Activated CD8-positive, alpha-beta memory T cell treated with anti-CD3 and anti-CD28 coated beads, Interleukin-2, amount 50 U/mL, for 4 hours (primary cell): ENCODE results near the gene IGSF9B.
"Not testable (repeated sequence)": the region's sequence is repeated elsewhere in the genome, so short reads cannot be mapped to it uniquely, and the experiment has no call there.

Source experiments
- DNase-seq: peaks from one replicate; pipeline ENCODE4 v3.0.0-alpha.2; 2020

IGSF9B gene, protein sequence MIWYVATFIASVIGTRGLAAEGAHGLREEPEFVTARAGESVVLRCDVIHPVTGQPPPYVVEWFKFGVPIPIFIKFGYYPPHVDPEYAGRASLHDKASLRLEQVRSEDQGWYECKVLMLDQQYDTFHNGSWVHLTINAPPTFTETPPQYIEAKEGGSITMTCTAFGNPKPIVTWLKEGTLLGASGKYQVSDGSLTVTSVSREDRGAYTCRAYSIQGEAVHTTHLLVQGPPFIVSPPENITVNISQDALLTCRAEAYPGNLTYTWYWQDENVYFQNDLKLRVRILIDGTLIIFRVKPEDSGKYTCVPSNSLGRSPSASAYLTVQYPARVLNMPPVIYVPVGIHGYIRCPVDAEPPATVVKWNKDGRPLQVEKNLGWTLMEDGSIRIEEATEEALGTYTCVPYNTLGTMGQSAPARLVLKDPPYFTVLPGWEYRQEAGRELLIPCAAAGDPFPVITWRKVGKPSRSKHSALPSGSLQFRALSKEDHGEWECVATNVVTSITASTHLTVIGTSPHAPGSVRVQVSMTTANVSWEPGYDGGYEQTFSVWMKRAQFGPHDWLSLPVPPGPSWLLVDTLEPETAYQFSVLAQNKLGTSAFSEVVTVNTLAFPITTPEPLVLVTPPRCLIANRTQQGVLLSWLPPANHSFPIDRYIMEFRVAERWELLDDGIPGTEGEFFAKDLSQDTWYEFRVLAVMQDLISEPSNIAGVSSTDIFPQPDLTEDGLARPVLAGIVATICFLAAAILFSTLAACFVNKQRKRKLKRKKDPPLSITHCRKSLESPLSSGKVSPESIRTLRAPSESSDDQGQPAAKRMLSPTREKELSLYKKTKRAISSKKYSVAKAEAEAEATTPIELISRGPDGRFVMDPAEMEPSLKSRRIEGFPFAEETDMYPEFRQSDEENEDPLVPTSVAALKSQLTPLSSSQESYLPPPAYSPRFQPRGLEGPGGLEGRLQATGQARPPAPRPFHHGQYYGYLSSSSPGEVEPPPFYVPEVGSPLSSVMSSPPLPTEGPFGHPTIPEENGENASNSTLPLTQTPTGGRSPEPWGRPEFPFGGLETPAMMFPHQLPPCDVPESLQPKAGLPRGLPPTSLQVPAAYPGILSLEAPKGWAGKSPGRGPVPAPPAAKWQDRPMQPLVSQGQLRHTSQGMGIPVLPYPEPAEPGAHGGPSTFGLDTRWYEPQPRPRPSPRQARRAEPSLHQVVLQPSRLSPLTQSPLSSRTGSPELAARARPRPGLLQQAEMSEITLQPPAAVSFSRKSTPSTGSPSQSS (N-terminal part only)

DNA sequence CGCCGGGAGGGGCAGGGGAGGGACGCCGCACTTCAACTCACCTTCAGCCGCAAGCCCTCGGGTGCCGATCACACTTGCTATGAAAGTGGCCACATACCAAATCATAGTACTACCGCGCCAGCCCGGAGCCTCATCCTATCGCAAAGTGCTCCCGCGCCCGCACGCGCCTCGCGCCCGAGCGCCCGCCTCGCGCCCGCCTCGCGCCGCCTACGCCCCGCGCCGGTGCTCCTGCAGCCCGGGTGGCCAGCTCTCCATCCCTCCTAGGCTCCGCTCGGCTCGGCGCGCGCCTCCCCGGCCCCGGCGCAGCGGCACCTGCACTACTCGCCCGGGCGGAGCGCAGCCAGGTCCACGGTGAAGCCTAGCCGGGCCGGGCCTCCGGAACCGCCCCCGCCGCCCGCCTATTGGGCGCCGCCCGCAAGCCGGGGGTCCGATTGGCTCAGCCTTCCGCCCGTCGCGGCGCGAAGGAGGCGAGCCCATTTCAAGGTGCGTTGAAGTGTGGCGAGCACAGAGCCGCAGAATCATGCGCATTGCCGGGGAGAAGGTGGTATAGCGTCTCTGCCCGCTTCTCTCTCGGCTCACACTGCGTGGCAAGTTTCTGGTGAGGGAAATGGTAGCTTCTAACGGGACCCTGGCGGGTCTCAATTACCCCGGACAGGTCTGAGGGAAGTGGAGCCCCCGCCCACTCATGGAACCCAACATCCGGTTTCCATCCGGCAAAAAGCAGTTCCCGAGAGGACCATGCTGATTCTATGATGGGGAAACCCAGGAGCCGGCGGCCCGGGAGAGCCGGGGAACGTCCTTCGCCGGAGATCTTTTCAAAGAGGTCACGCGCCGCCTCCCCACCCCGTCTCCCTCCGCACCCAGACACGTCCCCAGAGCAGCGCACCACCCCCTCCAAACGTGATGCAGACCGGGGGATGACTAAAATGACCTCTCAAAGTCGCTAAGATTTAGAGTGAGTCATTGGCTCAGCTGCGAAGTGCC, at the start of gene IGSF9B:
IGSF9B (minus strand) TSS at position 319 of the 984 bp plus-strand sequence; CDS start at position 105, 214 bp downstream.
- peak; percentile 93 for DNase-seq

DNA sequence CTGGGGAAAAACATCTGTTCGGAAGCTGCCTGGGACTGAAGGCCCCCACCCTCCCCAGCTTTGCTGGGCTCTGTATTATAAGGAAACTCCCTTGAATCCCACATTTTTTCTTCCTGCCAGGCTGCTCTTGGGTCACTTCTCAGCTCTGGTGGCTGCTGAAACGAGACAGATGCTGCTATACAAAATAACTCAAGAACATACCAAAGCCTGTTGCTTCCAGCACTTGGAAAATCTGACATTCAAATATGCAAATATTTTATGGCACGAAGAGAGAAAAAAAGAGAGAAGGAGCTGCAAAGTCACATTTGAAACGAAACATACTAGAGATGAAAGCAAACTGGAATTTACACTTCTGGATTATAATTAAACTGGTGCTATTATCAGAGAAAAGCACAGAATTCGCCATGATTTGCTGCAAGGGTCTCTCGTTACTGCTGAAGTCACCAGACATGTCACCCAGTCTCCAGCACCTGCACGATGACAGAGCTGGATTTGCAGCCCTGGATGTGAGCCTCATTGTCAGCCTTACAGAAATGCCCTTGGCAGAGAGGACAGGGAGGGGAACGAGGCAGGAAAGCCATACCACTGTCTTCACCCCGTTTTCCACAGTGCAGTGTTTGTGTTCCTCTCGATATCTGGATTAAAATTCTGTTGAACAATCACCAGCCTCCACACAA, 47.9 kb upstream of the IGSF9B start:
- DNase-seq: no peak

GRCh38 chr11:134003792-134004495, 47.2 kb upstream of the IGSF9B start:
- DNase-seq: no peak

DNA sequence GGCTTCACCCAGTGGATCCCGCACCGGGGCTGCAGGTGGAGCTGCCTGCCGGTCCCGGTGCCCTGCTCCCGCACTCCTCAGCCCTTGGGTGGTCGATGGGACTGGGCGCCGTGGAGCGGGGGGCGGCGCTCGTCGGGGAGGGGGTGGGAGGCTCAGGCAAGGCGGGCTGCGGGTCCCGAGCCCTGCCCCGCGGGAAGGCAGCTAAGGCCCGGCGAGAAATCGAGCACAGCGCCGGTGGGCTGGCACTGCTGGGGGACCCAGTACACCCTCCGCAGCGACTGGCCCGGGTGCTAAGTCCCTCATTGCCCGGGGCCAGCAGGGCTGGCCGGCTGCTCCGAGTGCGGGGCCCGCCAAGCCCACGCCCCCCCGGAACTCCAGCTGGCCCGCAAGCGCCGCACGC, 46.1 kb upstream of the IGSF9B start:
- not testable (repeated sequence) for DNase-seq

DNA sequence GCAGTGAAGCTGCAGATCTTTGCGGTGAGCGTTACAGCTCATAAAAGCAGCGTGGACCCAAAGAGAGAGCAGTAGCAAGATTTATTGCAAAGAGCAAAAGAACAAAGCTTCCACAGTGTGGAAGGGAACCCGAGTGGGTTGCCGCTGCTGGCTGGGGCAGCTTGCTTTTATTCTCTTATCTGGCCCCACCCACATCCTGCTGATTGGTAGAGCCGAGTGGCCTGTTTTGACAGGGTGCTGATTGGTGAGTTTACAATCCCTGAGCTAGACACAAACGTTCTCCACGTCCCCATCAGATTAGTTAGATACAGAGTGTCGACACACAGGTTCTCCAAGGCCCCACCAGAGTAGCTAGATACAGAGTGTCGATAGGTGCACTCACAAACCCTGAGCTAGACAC, 45.6 kb upstream of the IGSF9B start:
- DNase-seq: not testable (repeated sequence)

DNA sequence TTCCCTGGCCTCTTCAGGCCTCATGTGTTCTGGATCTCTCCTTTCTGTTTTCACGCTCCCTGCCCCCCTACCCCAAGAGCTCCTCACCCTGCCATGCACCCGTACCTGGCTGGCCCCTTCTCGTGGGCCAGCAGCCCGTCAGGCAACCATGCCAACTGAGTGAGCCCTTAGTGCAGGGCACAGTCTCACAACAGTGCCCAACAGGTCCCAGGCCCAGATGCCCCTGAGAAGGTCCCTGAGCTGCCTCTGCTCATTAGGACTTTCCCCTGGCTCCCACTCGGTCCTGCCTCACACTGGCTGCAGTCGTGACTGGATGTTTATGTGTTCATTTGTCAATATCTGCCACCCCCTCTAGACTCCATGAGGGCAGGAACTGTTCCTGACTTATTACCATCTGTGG, 44.8 kb upstream of the IGSF9B start:
- DNase-seq: no peak

- no peak for DNase-seq
These were observed 44.3 kb upstream of the IGSF9B start for GRCh38 chr11:134001088-134001487.

DNA sequence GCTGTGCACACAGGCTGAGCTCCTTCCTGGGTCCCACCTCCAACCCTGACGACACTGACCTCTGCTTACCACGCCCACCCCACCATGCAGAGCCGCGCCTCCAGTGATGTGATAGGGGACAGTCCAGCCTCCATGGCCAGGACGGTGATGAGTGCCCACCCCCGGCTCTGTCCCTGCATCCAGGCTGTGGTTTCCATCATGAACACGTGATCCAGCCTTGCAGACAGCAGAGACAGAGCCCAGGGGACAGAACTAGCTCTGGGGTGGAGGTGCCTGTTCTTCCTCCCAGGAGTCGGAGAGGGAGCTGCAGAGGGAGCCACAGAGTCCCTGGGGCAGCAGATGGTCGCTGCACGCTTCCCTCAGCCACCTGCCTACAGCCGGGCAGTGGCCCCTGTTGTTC, 42.6 kb upstream of the IGSF9B start:
- DNase-seq: no peak

- no peak for DNase-seq
These were observed 40.8 kb upstream of the IGSF9B start for GRCh38 chr11:133997554-133997953.

DNA sequence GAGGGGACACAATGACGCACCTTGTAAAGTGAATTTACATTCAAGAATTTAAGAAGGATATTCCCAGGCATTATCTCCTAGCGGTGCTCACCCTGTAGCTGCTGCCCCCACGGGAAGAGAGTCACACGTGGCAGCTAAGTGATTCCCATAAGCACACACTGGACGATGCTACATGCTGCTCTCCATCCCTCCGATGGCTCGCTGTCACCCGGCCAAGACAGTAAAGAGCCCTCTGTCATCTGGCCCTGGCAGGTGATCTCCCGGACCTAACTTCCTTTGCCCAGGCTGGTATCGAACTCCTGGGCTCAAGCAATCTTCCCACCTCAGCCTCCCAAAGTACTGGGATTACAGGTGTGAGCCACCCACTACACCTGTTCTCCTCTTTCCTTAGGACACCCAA, 39.9 kb upstream of the IGSF9B start:
- DNase-seq: no peak

DNA sequence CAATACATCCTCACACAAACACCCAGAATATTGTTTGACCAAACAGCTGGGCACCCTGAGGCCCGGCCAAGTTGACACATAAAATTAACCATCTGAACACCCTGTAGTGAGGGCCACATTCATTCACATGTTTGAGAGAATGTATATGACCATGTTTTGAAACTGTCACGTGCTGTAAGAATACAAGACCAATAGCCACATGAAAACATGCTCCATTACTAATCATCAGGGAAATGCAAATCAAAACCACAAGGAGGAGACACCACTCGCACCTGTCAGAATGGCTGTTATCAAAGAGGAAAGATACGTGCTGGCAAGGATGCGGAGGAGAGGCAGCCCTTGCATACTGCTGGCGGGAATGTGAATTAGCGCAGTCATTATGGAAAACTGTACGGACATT, 38.3 kb upstream of the IGSF9B start:
- no peak for DNase-seq

- no peak for DNase-seq
These were observed 37.2 kb upstream of the IGSF9B start for GRCh38 chr11:133993921-133994320.

DNA sequence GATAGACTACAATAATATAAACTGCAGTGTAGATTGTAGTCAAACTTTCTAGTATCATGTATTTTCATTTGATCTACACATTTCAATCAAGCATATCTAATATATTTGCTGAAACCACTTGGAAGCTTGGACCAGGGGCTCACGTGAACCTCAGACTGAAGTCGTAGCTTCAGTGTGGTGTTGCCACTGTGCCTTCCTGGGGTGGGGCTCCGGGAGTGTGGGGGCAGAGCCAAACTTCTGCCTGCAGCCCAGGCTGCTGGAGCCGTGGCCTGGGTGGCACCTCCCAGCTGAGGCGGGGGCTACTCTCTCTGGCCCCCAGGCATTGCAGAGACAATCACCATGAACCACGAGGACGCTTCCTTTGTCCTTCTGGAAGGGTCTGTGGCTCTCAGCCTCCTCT, 36.3 kb upstream of the IGSF9B start:
- no peak for DNase-seq

GRCh38 chr11:133992121-133992520, 35.4 kb upstream of the IGSF9B start:
- no peak for DNase-seq

GRCh38 chr11:133991101-133991500, 34.3 kb upstream of the IGSF9B start:
- DNase-seq: no peak

DNA sequence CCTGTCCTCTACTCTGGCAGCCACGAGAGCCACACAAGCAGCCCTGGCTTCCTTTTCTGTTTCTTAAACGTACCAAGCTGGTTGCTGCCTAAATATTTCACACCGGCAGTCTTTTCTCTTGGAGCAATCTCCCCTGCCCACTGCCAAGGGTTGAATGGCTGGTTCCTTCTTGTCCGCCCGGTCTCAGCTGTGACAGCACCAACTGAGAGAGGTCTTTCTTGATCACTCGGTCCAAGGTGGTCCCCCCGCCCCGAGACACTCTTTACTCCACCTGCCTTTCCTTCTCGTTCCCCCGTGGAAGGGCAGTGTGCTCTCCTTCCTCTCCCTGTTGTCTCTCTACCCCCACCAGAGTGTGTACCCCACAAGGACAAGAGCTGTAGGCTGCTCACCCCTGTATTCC, 33.7 kb upstream of the IGSF9B start:
- DNase-seq: no peak

DNA sequence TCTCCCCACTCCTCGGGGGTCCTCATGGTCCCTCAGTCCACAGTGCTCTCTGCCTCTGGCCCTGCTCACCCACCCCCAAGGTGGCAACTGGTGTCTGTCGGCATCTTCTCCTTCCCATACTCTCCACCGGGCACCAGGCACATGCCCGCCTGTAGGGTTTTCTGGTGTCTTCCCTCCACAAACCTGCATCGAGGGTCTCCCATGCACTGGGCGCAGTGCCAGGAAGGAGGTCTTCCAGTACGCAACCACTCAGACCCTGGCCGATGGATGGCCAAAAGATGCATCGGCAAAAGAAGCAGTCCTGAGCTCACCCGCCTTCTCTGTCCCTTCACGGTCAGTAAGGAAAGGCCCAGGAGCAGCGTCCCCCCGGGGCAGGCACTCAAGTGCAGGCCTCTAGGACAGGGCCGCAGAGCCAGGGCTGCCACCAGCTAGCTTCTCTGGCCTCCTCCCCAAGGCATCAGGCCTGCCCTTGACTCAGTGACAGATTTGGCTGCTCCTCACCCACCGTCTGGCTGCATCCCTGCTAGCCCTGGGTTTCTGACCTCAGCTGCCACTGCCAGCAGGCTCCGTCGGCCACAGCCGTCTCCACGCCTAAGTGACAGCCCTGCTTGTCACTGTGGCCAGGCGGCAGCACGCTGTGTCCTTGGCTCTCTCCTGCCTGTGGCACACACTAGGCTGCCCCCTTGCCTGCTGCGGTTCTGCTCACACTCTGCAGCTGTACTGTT, 32.1 kb upstream of the IGSF9B start:
- DNase-seq: no peak

DNA sequence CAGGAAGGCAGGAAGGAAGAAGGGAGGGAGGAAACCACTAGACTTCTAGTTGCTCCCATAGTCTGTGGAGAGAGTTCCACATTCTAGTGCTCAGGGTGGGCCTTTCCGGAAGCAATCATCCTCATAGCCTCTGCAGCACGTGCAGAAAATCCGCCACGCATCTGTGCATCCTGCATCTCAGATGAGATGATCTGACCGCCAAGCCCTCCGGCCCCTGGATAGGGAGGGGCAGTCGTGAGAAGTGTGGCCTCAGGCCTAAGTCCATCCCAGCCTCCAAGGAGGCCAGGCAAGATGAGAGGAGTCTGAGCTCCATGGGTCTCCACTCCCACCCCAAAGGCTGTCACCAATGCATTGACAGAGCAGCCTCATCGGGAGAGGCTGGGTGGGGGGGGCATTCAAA, 30.4 kb upstream of the IGSF9B start:
- no peak for DNase-seq

DNA sequence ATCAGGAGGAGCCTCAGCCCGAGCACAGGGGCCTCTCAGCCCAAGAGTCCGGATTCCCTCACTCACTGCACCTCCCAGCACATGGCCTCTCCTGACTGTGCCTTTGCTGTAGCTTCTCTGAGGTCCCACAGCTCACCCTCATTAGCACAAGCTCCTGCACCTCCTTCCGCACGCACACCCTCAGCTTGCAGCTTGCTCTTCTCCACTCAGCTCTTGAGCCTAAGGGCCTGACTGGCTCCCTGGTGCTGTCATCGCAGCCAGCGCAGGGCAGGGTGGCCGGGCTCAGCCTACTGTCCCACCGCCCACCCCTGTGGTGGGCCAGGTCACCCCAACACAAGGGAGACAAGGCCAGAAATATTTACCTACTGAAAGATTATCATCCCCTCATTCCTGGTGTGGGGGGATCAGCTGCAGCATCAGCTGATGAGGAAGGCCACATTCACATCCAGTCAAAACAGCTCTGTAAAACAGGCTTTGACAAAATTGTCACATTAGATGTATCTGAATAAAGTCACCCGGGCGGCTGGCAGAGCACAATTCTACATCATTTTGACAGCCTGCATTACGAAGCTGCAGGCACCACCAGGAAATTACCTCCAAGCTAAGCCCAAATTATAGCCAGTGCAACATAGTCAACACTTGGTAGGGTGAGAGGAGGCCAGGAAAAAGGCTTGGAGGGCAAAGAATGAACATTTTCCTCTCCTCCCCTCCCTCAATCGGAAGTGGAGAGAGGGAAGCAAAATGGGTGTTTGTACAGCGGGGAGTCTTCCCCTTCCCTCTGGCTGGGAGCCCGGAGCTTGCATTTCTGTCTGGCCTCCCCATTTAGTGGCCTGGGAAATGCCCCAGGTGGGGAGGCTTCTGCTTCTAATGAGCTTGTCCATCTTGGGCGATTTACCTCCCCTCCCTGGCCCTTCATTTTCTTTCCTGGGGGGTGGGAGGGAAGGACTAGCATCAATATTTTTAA, 29.5 kb upstream of the IGSF9B start:
- no peak for DNase-seq
